T-helper 1 cell treated with Interleukin-12 subunit alpha and Interleukin-12 subunit beta and Interleukin-4 antibody, amounts not matched to agents 30 ng/mL and 1 ng/mL, for 36 hours (primary cell): ENCODE results near the gene CSNK1G1. TPM values are rescaled to one million over a fixed set of nuclear protein-coding genes. Genes with fewer than 3 reads are reported as not detected.

Experiments used
- total RNA-seq: library from RNA; stranded (reverse); gene quantifications from 2 replicates; pipeline ENCODE4 v1.2.3, GENCODE V29; 2022

Gene CSNK1G1
- total RNA-seq, 1 donor from 2014 or later, result 32.8 TPM

Other genes with a start within 250 kb of the CSNK1G1 start
- 0.37 and 0.51 TPM in 2 replicates for gene SNX22, start 204.4 kb downstream of the CSNK1G1 start, total RNA-seq
- gene PPIB, start 193.2 kb downstream of the CSNK1G1 start, total RNA-seq, result 541 and 558 TPM in 2 replicates
- gene PCLAF, start 25.3 kb upstream of the CSNK1G1 start, total RNA-seq, result 68.1 and 69.5 TPM in 2 replicates
- 32.0 and 32.8 TPM in 2 replicates for gene TRIP4, start 31.7 kb upstream of the CSNK1G1 start, total RNA-seq
- gene ZNF609, start 104.4 kb upstream of the CSNK1G1 start, total RNA-seq, result 45.0 and 45.8 TPM in 2 replicates